NCI-H2196 treated with DMSO at 0.1 percent for 48 hours (cell line): ENCODE data around the gene CDIPT.

Experiments used
- DNase-seq: peaks from one replicate; lab custom pipeline; 2025; ENCODE audit not compliant: unreplicated experiment; lab: John Stamatoyannopoulos, UW

Gene CDIPT

DNA sequence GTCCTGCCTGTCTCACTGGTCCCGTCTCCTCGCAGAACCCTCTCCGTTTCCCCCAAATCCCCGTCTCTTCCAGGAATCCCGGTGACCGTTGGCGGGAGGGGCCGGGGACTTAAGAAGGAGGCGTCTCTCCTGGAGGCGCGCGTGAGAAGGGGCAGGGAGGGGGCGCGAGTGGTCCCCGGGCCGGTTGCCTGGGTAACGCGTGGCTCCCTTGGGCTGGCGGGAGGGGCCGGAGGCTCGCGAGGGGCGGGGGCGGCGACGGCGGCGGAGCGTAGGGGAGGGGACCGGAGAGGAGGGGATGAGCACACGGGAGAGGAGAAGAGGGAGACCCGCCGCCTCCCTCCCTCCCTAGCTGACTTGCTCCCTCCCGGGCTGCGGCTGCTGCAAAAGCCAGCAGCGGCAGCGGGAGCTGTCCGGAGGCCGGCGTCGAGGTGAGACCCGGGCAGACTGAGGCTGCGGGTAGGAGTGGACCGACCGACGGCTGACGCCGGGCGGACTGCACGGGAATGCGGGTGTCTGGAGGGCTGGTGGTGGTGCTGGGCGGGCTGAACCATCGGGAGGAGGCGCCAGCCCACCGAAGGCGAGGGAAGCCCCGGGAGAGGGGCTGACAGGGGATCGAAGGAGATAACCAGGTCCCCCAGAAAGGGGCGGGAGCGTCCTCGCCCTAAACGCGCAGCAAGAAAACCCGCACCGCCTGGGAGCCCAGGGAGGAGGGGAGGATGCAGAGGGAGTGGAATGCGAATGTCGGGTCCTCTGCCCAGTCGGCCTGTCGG lies 50.9 kb downstream of the CDIPT start, which contains the start of gene PRRT2:
Gene PRRT2 (plus strand): TSS at position 298 of the 770 bp plus-strand sequence. CDS start 862 bp downstream, outside the sequence.
- no peak for DNase-seq

GRCh38 chr16:29811170-29811895 lies 51.7 kb downstream of the CDIPT start:
- DNase-seq, result peak; percentile 90

DNA sequence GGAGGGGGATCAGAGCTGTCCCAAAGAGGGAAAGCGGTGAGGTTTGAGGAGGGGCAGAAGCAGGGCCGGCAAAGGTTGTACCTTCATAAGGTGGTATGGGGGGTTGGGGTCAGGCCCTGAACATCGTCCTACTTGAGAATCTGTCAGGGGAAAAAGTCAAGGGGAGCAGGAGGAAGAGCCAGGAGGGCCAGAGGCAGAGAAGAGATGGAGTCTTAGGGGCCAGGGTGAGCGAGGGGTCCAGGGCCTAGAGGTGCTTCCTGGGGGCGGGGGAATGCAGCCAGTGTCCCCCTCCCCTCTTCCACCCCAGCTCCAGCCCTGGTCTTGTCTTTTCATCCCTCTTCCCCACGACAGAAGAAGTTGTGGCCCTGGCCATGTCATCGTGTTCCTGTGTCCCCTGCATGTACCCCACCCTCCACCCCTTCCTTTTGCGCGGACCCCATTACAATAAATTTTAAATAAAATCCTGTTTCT lies 52.3 kb downstream of the CDIPT start:
- no peak for DNase-seq

DNA sequence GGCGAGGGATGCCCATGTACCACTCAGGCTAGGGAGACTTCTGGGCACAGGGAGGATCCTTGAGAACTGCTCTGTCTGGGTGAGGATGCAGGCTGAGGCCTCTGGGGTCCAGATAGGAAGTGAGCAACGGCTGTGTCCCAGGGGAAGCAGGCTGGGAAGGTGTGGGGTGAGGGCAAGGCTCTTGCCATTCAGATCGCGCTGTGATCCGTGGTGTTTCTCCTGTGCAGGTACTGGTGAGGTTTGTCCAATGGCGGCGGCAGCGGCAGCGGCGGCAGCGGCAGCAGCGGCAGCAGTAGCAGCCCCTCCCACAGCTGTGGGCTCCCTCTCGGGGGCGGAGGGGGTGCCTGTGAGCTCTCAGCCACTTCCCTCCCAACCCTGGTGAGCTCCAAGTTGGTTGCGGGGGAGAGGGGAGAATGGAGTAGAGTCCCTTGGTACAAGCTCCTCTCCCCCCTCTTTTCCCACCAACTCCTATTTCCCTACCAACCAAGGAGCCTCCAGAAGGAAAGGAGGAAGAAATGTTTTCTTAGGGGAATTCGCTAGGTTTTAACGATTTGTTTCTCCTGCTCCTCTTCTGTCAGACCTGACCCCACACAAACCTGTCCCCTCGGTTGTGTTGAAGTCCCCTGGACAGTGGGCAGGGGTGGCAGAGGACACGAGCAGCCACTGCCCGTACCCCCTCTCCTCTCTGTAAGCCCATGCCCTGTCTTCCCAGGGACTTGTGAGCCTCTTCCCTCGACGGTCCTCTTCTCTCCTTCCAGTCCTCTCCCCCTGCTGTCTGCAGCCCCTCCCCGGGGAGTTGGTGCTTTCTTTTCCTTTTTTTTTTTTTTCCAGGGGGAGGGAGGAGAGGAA lies 53.0 kb downstream of the CDIPT start:
- DNase-seq, result no peak

DNA sequence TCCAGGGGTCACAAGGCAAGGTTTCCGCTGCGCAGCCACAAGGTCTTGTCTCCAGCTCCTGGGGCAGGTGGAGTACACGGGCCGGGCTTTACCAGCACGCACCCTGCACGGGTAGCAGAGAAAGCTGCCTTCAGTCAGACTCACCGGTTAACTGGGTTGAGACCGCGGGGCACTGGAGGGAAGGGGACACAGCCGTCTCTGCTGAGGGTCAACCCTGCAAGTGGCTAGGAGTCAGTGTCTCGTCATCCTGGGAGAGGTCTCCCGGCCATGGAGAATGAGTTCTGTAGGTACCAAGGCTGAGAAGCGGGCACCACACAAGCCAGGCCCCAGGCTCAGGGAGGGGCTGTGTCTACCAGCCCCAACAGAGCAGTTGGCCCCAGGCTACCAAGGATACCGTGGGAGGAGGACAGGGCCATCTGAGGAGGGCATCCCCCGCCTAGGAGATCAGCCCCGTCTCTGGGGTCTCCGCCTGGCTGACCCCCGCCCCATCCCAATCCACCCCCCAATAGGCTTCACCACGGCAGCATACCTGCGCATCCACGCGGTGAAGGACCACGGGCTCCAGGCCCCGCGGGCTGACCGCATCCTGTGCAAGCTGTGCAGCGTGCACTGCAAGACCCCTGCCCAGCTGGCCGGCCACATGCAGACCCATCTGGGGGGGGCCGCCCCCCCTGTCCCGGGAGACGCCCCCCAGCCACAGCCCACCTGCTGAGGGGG lies 53.8 kb downstream of the CDIPT start:
- DNase-seq, result no peak
